Sigmoid colon (tissue), 7 donors: ENCODE data around the gene AP4S1. TPM values are rescaled to one million over a fixed set of nuclear protein-coding genes. Genes with fewer than 3 reads are reported as not detected.

Experiments
- DNase-seq: peaks from one replicate; pipeline ENCODE4 v3.0.0-alpha.2; 2019
- H3K27ac ChIP-seq, 4 donors: fragments of 200-600 bp; sonication (generic); one replicate each; pipeline ENCODE4 v1.5.1; 2016 to 2019; ENCODE audit warnings: mild to moderate bottlenecking in 1 of 4
- H3K27me3 ChIP-seq, 3 donors: fragments of 200-600 bp; sonication (generic); one replicate each; pipeline ENCODE4 v1.5.1; 2019; ENCODE audit warnings: mild to moderate bottlenecking in 1 of 3
- H3K36me3 ChIP-seq, 4 donors: fragments of 200-600 bp; sonication (generic); one replicate each; pipeline ENCODE4 v1.5.1; 2016 to 2019
- H3K4me1 ChIP-seq, 4 donors: fragments of 200-600 bp; sonication (generic); one replicate each; pipeline ENCODE4 v1.5.1; 2017 to 2019
- H3K4me3 ChIP-seq, 4 donors: fragments of 200-600 bp; sonication (generic); one replicate each; pipeline ENCODE4 v1.5.1; 2017 to 2019; ENCODE audit warnings: mild to moderate bottlenecking in 2 of 4, moderate library complexity in 1 of 4
- H3K9me3 ChIP-seq, 4 donors: fragments of 200-600 bp in 3 of 4; sonication (generic) in 3 of 4; one replicate each; pipeline versions ENCODE4 v1.5.1 to v1.6.1; 2013 to 2019
- EP300 ChIP-seq, 4 donors: sonication (generic); formaldehyde crosslinking; IDR thresholded peaks; one replicate each; pipeline ENCODE4 v1.6.1; 2017; ENCODE audit warnings: antibody characterized with exemption in 4 of 4
- POLR2A ChIP-seq, 2 donors: fragments of 450-650 bp; IDR thresholded peaks; one replicate each; pipeline ENCODE4 v1.6.1; 2016; ENCODE audit warnings: antibody characterized with exemption in 2 of 2, mild to moderate bottlenecking in 2 of 2, moderate library complexity in 2 of 2
- POLR2AphosphoS5 ChIP-seq, 4 donors: sonication (generic); formaldehyde crosslinking; IDR thresholded peaks; one replicate each; pipeline ENCODE4 v1.6.1; 2017; ENCODE audit warnings: antibody characterized with exemption in 4 of 4
- WGBS, 2 donors: extraction: QIAGEN DNeasy Blood & Tissue Kit; methylation state at CpG; one replicate each; pipeline ENCODE4 v1.1.7; 2013; 5-methylcytosine and 5-hydroxymethylcytosine counted together
- intact Hi-C: fragments of 100-400 bp; cut with DNase I; formaldehyde crosslinking; loops from one replicate; pipeline ENCODE4 v1.15.1; 2023
- polyA plus RNA-seq, 3 donors: library from polyadenylated mRNA; stranded (reverse); fragments of 200-250 nt; gene quantifications; one replicate each; pipeline ENCODE4 v1.2.3, GENCODE V29; 2013
- total RNA-seq, 4 donors: library from RNA; depleted of rRNA; stranded (reverse); fragments of >200 nt; gene quantifications; one replicate each; pipeline ENCODE4 v1.1.0, GENCODE V29; 2016
- TF ChIP-seq, protein P1 (sequence below), 4 experiments: fragments of 450-650 bp in 3 of 4; fragments of 200-600 bp in 1 of 4; IDR thresholded peaks; one replicate each; pipeline ENCODE4 v1.5.1; 2016 to 2019; ENCODE audit warnings: antibody characterized with exemption in 4 of 4, mild to moderate bottlenecking in 3 of 4, moderate library complexity in 2 of 4
- donor health status: healthy with polysubstance abuse.
- donor health status: Bipolar disorder and iron deficiency.
- donor health status: healthy.

AP4S1 gene
- total and polyA plus RNA-seq, 7 donors, result 4.8 to 29.1 (median 13.8) TPM

DNA sequence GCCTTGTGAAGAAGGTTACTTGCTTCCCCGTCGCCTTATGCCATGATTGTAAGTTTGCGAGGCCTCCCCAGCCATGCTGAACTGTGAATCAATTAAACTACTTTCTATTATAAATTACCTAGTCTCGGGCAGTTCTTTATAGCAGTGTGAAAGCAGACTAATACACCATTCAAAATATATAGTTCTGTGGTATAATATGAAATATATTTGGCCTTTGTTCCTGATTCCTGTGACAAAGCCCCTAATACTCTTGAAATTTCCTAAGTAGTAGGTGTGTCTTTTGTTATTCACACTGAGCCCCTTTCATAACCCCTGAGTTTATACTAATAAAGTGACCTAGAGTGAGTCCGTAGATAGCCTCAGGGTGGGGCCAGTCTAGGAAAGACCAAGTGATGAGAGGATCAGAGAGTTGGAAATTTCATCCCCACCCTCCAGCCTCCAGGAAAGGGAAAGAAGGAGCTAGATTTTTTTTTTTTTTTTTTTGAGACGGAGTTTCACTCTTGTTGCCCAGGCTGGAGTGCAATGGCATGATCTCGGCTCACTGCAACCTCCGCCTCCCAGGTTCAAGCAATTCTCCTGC is 20.1 kb downstream of the AP4S1 start:
- no peaks in the 10 kb centered on the region for H3K27me3 ChIP-seq
- peaks cover 0 to 7% (median 0%) of the 10 kb centered on the region in 4 donors for H3K4me1 ChIP-seq
- no peak for TF ChIP-seq EP300 (IDR thresholded peaks at IDR 0.05)
- TF ChIP-seq POLR2AphosphoS5 (IDR thresholded peaks at IDR 0.05), result no peak
- TF ChIP-seq, protein P1, sequence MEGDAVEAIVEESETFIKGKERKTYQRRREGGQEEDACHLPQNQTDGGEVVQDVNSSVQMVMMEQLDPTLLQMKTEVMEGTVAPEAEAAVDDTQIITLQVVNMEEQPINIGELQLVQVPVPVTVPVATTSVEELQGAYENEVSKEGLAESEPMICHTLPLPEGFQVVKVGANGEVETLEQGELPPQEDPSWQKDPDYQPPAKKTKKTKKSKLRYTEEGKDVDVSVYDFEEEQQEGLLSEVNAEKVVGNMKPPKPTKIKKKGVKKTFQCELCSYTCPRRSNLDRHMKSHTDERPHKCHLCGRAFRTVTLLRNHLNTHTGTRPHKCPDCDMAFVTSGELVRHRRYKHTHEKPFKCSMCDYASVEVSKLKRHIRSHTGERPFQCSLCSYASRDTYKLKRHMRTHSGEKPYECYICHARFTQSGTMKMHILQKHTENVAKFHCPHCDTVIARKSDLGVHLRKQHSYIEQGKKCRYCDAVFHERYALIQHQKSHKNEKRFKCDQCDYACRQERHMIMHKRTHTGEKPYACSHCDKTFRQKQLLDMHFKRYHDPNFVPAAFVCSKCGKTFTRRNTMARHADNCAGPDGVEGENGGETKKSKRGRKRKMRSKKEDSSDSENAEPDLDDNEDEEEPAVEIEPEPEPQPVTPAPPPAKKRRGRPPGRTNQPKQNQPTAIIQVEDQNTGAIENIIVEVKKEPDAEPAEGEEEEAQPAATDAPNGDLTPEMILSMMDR (IDR thresholded peaks at IDR 0.05), result no peak
- no peak for TF ChIP-seq POLR2A (IDR thresholded peaks at IDR 0.05)
- DNase-seq, result no peak
- intact Hi-C loops, result no loop called here
- no peak overlapping the region for H3K4me3 ChIP-seq
- no peaks in the 10 kb centered on the region for H3K9me3 ChIP-seq
- WGBS, 2 donors, result 94 to 98% methylated on average over 8 of the region's 8 CpGs
- H3K27ac ChIP-seq, result no peak overlapping the region
- H3K36me3 ChIP-seq, result no peaks in the 10 kb centered on the region

DNA sequence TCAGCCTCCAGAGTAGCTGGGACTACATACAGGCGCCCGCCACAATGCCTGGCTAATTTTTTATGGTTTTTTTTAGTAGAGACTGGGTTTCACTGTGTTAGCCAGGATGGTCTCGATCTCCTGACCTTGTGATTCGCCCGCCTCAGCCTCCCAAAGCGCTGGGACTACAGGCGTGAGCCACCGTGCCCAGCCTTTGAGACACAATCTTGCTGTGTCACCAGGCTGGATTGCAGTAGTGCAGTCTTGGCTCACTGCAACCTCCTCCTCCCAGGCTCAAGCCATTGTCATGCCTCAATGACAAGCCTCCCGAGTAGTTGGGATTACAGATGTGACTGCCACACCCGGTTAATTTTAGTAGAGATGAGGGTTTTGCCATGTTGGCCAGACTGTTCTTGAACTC is 22.1 kb downstream of the AP4S1 start:
- intact Hi-C loops, result no loop called here
- H3K4me3 ChIP-seq, result no peak overlapping the region
- no peaks in the 10 kb centered on the region for H3K9me3 ChIP-seq
- peaks cover 0 to 7% (median 0%) of the 10 kb centered on the region in 4 donors for H3K4me1 ChIP-seq
- no peak for DNase-seq
- peak overlapping the region in 2 of 4 donors; percentile 46 to 48 for H3K27ac ChIP-seq
- no peaks in the 10 kb centered on the region for H3K36me3 ChIP-seq
- WGBS, 2 donors, result 94 to 97% methylated on average over 10 of the region's 10 CpGs
- no peaks in the 10 kb centered on the region for H3K27me3 ChIP-seq
- TF ChIP-seq EP300 (IDR thresholded peaks at IDR 0.05) (no peak), POLR2AphosphoS5 (IDR thresholded peaks at IDR 0.05) (no peak), POLR2A (IDR thresholded peaks at IDR 0.05) (no peak)
- TF ChIP-seq, protein P1 (IDR thresholded peaks at IDR 0.05), result no peak

DNA sequence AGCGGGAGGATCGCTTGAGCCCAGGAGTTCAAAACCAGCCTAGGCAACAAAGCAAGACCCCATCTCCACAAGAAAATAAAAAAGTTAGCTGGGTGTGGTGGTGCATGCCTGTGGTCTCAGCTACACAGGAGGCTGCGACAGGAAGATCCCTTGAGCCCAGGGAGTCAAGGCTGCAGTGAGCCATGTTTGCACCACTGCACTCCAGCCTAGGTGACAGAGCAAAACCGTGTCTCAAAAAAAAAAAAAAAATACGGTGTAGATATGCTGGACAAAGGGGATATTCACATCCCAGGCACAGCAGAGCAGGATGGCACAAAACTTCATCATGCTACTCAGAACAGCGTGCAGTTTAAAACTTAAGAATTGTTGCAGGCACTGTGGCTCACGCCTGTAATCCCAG is 25.6 kb downstream of the AP4S1 start:
- TF ChIP-seq POLR2AphosphoS5 (IDR thresholded peaks at IDR 0.05), result no peak
- TF ChIP-seq, protein P1 (IDR thresholded peaks at IDR 0.05), result no peak
- no peak for TF ChIP-seq POLR2A (IDR thresholded peaks at IDR 0.05)
- no peak for TF ChIP-seq EP300 (IDR thresholded peaks at IDR 0.05)
- Histone ChIP-seq H3K36me3 (no peaks in the 10 kb centered on the region), H3K4me3 (no peak overlapping the region), H3K27ac (no peak overlapping the region), H3K27me3 (no peaks in the 10 kb centered on the region), H3K9me3 (no peaks in the 10 kb centered on the region), H3K4me1 (peaks cover 0 to 17% (median 9%) of the 10 kb centered on the region in 4 donors)
- no peak for DNase-seq
- intact Hi-C loops, result no loop called here
- WGBS, 2 donors, result 91 to 93% methylated on average over 7 of the region's 7 CpGs

DNA sequence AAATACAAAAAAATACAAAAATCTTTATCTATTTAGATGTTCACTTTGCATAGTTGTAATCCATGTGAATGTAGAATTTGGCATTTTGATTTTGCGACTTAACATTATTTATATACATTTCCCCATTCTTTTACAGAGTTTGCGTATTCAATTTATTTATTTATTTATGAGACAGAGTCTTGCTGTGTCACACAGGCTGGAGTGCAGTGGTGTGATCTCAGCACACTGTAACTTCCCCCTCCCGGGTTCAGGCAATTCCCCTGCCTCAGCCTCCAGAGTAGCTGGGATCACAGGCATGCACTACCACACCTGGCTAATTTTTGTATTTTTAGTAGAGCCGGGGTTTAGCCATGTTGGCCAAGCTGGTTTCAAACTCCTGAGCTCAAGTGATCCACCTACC is 26.1 kb downstream of the AP4S1 start:
- TF ChIP-seq, protein P1 (IDR thresholded peaks at IDR 0.05), result no peak
- TF ChIP-seq EP300 (IDR thresholded peaks at IDR 0.05) (no peak), POLR2AphosphoS5 (IDR thresholded peaks at IDR 0.05) (no peak), POLR2A (IDR thresholded peaks at IDR 0.05) (no peak)
- Histone ChIP-seq H3K27me3 (no peaks in the 10 kb centered on the region), H3K9me3 (no peaks in the 10 kb centered on the region), H3K4me3 (no peak overlapping the region), H3K27ac (no peak overlapping the region), H3K36me3 (no peaks in the 10 kb centered on the region), H3K4me1 (peaks cover 0 to 17% (median 9%) of the 10 kb centered on the region in 4 donors)
- intact Hi-C loops, result no loop called here
- no peak for DNase-seq
- WGBS, 2 donors, result 69 to 79% methylated on average over 4 of the region's 4 CpGs
